Skin of body (tissue), 2 donors: Measurements from ENCODE around the gene ARPC5. TPM values are rescaled to one million over a fixed set of nuclear protein-coding genes. Genes with fewer than 3 reads are reported as not detected.
"Not testable (repeated sequence)": the region's sequence is repeated elsewhere in the genome, so short reads cannot be mapped to it uniquely, and the experiment has no call there.

Experiments used
- DNase-seq: peaks from one replicate; lab custom pipeline; 2025; lab: John Stamatoyannopoulos, UW
- total RNA-seq: library from RNA; depleted of rRNA; stranded (reverse); fragments of >200 nt; gene quantifications from one replicate; pipeline ENCODE4 v1.2.3, GENCODE V29; 2014

ARPC5 gene
- 79.5 TPM for total RNA-seq

GRCh38 chr1:183635606-183636333, at the start of gene ARPC5:
ARPC5 (minus strand) TSS chr1:183635783; CDS start chr1:183635659, 124 bp downstream.
- peak; percentile 97 for DNase-seq

GRCh38 chr1:183685112-183685713, 49.6 kb upstream of the ARPC5 start:
- DNase-seq: peak; percentile 38

GRCh38 chr1:183679363-183679762, 43.8 kb upstream of the ARPC5 start:
- not testable (repeated sequence) for DNase-seq

- no peak for DNase-seq
Measured at GRCh38 chr1:183678819-183679218, 43.2 kb upstream of the ARPC5 start.

GRCh38 chr1:183676586-183677189, 41.1 kb upstream of the ARPC5 start:
- no peak for DNase-seq

- no peak for DNase-seq
Measured at GRCh38 chr1:183675883-183676585, 40.5 kb upstream of the ARPC5 start.

- DNase-seq: no peak
Measured at GRCh38 chr1:183675381-183675780, 39.8 kb upstream of the ARPC5 start.

GRCh38 chr1:183674886-183675285, 39.3 kb upstream of the ARPC5 start:
- peak; percentile 34 for DNase-seq

GRCh38 chr1:183674339-183674738, 38.8 kb upstream of the ARPC5 start:
- peak; percentile 90 for DNase-seq

- no peak for DNase-seq
Measured at GRCh38 chr1:183673605-183674323, 38.2 kb upstream of the ARPC5 start.

GRCh38 chr1:183670169-183670568, 34.6 kb upstream of the ARPC5 start:
- DNase-seq: no peak

- no peak for DNase-seq
Measured at GRCh38 chr1:183656355-183656754, 20.8 kb upstream of the ARPC5 start.

GRCh38 chr1:183655562-183656075, 20.0 kb upstream of the ARPC5 start:
- peak; percentile 72 for DNase-seq

GRCh38 chr1:183654706-183655105, 19.1 kb upstream of the ARPC5 start:
- no peak for DNase-seq

GRCh38 chr1:183653876-183654451, 18.4 kb upstream of the ARPC5 start:
- no peak for DNase-seq

GRCh38 chr1:183653462-183653794, 17.8 kb upstream of the ARPC5 start:
- no peak for DNase-seq

GRCh38 chr1:183652547-183653461, 17.2 kb upstream of the ARPC5 start, which contains the start of gene APOBEC4:
APOBEC4 (minus strand) TSS chr1:183653316; CDS start chr1:183648781, 4,535 bp downstream.
- DNase-seq: peak; percentile 29

GRCh38 chr1:183652107-183652506, 16.5 kb upstream of the ARPC5 start:
- no peak for DNase-seq

- no peak for DNase-seq
Measured at GRCh38 chr1:183651612-183652011, 16.0 kb upstream of the ARPC5 start.

GRCh38 chr1:183648042-183648441, 12.5 kb upstream of the ARPC5 start:
- DNase-seq: no peak
